Ishikawa (cell line): ENCODE measurements around the gene NFIB.

Experiments used
- EP300 ChIP-seq: IDR thresholded peaks from 2 replicates; pipeline ENCODE4 v1.6.1; 2012; ENCODE audit warnings: borderline replicate concordance
- MAX ChIP-seq: IDR thresholded peaks from 2 replicates; pipeline ENCODE4 v1.6.1; 2012
- RAD21 ChIP-seq: IDR thresholded peaks from 2 replicates; pipeline ENCODE4 v1.6.1; 2012; ENCODE audit warnings: low read depth
- TAF1 ChIP-seq: IDR thresholded peaks from 2 replicates; pipeline ENCODE4 v1.6.1; 2012; ENCODE audit warnings: low read depth, mild to moderate bottlenecking
- TCF12 ChIP-seq: IDR thresholded peaks from 2 replicates; pipeline ENCODE4 v1.6.1; 2012; ENCODE audit warnings: low read depth
- TEAD4 ChIP-seq: IDR thresholded peaks from 2 replicates; pipeline ENCODE4 v1.6.1; 2012
- ZBTB7A ChIP-seq: IDR thresholded peaks from 2 replicates; pipeline ENCODE4 v1.6.1; 2012; ENCODE audit warnings: low read depth

GRCh38 chr9:14107495-14107894, 206.4 kb downstream of the NFIB start:
- TF ChIP-seq TAF1 (no peak), MAX (no peak), RAD21 (no peak), ZBTB7A (no peak), TCF12 (no peak), EP300 (no peak), TEAD4 (no peak)
